Stimulated activated naive B cell treated with anti-CD40 and anti-IgM and Interleukin-4, amounts not matched to agents 10 μg/mL and 1 μg/mL and 100 μg/mL, for 72 hours (primary cell): ENCODE data around the gene MSN.
"Not testable (repeated sequence)": the region's sequence is repeated elsewhere in the genome, so short reads cannot be mapped to it uniquely, and the experiment has no call there.

Source experiments
- ATAC-seq, 2 donors: fragments of 150-1000 bp; cut with Tn5 transposase; replicated peaks; 2 replicates each; pipeline ENCODE4 v1.10.0; 2021; ENCODE audit warnings: moderate library complexity in 1 of 2
- DNase-seq: peaks from one replicate; pipeline ENCODE4 v3.0.0; 2021
- H3K27ac Mint-ChIP-seq: one replicate; pipeline ENCODE4 v1.8.0; 2022; ENCODE audit warnings: mild to moderate bottlenecking, mixed read lengths
- H3K27me3 Mint-ChIP-seq, 2 donors: one replicate each; pipeline ENCODE4 v1.8.0; 2022; ENCODE audit warnings: mixed read lengths in 2 of 2
- H3K36me3 Mint-ChIP-seq, 2 donors: one replicate each; pipeline ENCODE4 v1.8.0; 2022; ENCODE audit warnings: mixed read lengths in 2 of 2, mild to moderate bottlenecking in 1 of 2
- H3K4me1 Mint-ChIP-seq, 2 donors: one replicate each; pipeline ENCODE4 v1.8.0; 2022; ENCODE audit warnings: mixed read lengths in 2 of 2, mild to moderate bottlenecking in 1 of 2
- H3K4me3 Mint-ChIP-seq, 2 donors: one replicate each; pipeline ENCODE4 v1.8.0; 2022; ENCODE audit warnings: mild to moderate bottlenecking in 2 of 2, mixed read lengths in 2 of 2, moderate library complexity in 1 of 2
- H3K9me3 Mint-ChIP-seq, 2 donors: one replicate each; pipeline ENCODE4 v1.8.0; 2022; ENCODE audit warnings: mixed read lengths in 2 of 2, mild to moderate bottlenecking in 1 of 2

The MSN gene

GRCh38 chrX:65667503-65668376, at the start of gene MSN:
Gene MSN (plus strand): TSS chrX:65667654. CDS start chrX:65667842, 188 bp downstream.
- ATAC-seq (peak; percentile 74 to 82), DNase-seq (peak; percentile 67)
- H3K27me3 Mint-ChIP-seq = no peaks in the 10 kb centered on the region
- H3K9me3 Mint-ChIP-seq = no peaks in the 10 kb centered on the region
- peak within 1 kb of the TSS; percentile 93 to 94 for H3K4me3 Mint-ChIP-seq
- peaks cover 23 to 27% of the 10 kb centered on the region in 2 donors for H3K36me3 Mint-ChIP-seq
- peaks cover 31 to 35% of the 10 kb centered on the region in 2 donors for H3K4me1 Mint-ChIP-seq
- H3K27ac Mint-ChIP-seq = peak within 1 kb of the TSS; percentile 97

GRCh38 chrX:65620096-65620705, 47.3 kb upstream of the MSN start:
- not testable (repeated sequence) for H3K4me3 Mint-ChIP-seq, H3K27ac Mint-ChIP-seq, H3K4me1 Mint-ChIP-seq, H3K36me3 Mint-ChIP-seq, H3K9me3 Mint-ChIP-seq, ATAC-seq, H3K27me3 Mint-ChIP-seq, DNase-seq

GRCh38 chrX:65630771-65631170, 36.7 kb upstream of the MSN start:
- Mint-ChIP-seq H3K4me1 (peaks cover 5 to 8% of the 10 kb centered on the region in 2 donors), H3K9me3 (peaks cover 3 to 18% of the 10 kb centered on the region in 2 donors), H3K27me3 (peaks cover 0 to 31% of the 10 kb centered on the region in 2 donors), H3K4me3 (no peak overlapping the region), H3K36me3 (peaks cover 1 to 16% of the 10 kb centered on the region in 2 donors), H3K27ac (no peak overlapping the region)
- DNase-seq = no peak
- ATAC-seq = no peak

- Mint-ChIP-seq H3K27me3 (peaks cover 0 to 14% of the 10 kb centered on the region in 2 donors), H3K9me3 (peaks cover 3 to 7% of the 10 kb centered on the region in 2 donors), H3K4me3 (no peak overlapping the region), H3K36me3 (peaks cover 0 to 6% of the 10 kb centered on the region in 2 donors), H3K4me1 (peaks cover 5 to 8% of the 10 kb centered on the region in 2 donors), H3K27ac (no peak overlapping the region)
- DNase-seq = no peak
- ATAC-seq = no peak
These were observed 33.6 kb upstream of the MSN start for GRCh38 chrX:65633826-65634225.

DNA sequence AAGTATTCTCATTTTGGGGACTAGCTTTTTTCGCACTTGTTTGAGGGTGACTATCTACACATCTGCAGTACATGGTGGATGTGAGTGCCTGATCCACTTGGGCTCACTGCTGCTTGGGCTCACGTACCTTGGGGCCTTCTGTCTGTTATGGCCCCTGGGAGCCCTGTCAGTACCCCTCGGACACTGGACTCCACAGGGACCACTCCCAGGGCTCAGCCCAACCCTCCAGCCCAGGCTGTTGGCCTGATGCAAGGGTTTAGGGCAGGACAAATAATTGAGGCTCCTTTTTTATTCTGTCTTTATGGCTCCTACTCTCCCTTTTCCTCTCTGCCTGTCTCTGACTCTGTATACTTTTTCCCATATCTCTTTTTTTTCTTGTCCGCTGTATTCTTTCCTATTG, 32.7 kb upstream of the MSN start:
- ATAC-seq (no peak), DNase-seq (no peak)
- Mint-ChIP-seq H3K27ac (no peak overlapping the region), H3K9me3 (no peaks in the 10 kb centered on the region), H3K27me3 (peaks cover 0 to 14% of the 10 kb centered on the region in 2 donors), H3K36me3 (no peaks in the 10 kb centered on the region), H3K4me3 (no peak overlapping the region), H3K4me1 (peaks cover 5 to 8% of the 10 kb centered on the region in 2 donors)

DNA sequence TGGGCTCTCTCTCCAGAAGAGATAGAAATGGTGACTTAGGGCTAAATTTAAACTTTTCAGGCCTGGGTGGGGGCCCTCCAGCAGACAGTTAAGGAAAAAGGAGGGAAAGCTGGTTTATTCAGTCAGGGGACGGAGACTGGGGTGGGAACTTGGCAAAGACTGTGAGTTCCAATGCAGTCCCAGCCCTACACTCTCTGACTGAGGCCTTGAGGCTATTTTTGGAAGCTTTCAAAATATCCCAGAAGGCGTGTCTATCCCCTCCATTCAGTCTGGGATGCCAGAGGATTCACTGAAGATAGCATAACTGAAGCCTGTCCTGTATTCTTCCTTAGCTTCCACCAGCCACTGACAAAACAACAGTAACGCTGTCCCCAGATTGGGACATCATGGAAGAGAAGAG, 32.1 kb upstream of the MSN start:
- Mint-ChIP-seq H3K36me3 (no peaks in the 10 kb centered on the region), H3K4me1 (peaks cover 5 to 8% of the 10 kb centered on the region in 2 donors), H3K4me3 (no peak overlapping the region), H3K9me3 (no peaks in the 10 kb centered on the region), H3K27ac (no peak overlapping the region), H3K27me3 (peaks cover 0 to 14% of the 10 kb centered on the region in 2 donors)
- DNase-seq (no peak), ATAC-seq (no peak)

DNA sequence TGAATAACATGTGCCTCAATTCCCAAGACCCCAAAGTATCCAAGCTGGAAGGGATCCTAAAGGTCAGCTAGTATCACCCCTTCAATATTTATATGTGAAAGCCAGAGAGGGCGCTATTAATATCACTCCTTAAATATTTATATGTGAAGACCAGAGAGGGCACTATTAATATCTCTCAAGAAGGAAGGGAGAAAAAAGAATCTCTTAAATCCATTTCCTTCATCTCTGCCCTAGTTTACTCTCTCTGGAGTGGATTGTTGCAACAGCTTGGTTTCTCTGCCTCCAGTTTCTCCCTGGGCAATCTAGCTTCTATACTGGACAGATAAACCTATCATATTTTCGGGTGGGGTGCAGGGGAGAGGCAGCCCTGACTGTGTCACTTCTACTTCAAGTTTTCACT, 31.6 kb upstream of the MSN start:
- Mint-ChIP-seq H3K27me3 (peaks cover 0 to 10% of the 10 kb centered on the region in 2 donors), H3K27ac (no peak overlapping the region), H3K36me3 (no peaks in the 10 kb centered on the region), H3K4me3 (no peak overlapping the region), H3K4me1 (peaks cover 5 to 8% of the 10 kb centered on the region in 2 donors), H3K9me3 (no peaks in the 10 kb centered on the region)
- ATAC-seq = no peak
- no peak for DNase-seq

- DNase-seq, H3K4me1 Mint-ChIP-seq, H3K36me3 Mint-ChIP-seq, H3K27ac Mint-ChIP-seq, H3K9me3 Mint-ChIP-seq, ATAC-seq, H3K4me3 Mint-ChIP-seq, H3K27me3 Mint-ChIP-seq: not testable (repeated sequence)
These were observed 31.2 kb upstream of the MSN start for GRCh38 chrX:65636261-65636660.

DNA sequence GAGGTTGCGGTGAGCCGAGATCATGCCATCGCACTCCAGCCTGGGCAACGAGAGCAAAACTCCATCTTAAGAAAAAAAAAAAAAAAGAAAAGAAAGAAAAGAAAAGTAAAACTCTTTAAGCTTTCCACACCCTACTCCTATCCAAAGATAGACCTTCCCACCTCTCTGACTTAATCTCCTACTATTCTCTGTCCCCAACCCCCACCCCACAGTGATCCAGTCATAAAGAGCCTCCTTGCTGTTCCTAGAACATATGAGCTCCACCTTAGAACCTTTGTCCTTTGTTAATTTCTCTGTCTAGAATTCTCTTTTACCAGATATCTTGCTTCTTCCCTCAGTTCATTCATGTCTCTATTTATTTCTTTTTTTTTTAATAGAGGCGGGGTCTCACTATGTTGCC, 30.1 kb upstream of the MSN start:
- H3K4me1 Mint-ChIP-seq = peaks cover 3 to 8% of the 10 kb centered on the region in 2 donors
- no peak overlapping the region for H3K27ac Mint-ChIP-seq

DNA sequence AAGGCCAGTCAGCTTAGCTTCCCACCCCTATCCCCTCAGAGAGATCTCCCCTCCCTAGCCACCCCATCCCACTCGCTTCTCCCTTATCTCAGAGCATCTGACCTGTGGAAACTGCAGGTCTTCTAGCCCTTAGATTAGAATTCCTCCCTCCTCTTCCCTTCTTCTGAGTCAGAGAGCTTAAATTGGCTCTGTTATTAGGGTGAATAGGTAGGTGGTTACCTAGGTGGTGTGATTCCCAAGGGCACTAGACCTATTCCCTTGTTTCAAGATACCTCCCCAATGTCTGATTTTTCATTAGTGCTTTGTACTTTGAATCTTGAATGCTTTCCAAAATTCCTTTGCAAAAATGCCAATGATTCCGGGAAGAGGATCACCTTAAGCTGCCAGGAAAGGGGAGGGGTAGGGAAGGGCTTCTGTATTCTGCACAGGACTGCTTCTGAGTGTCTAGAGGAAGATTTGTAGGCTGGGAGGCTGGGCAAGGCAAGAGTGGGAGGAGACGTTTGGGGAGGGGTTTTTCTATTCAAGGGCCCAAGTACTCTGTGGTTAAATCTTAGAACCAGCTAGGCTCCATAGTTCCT, 24.5 kb upstream of the MSN start:
- no peaks in the 10 kb centered on the region for H3K9me3 Mint-ChIP-seq
- peaks cover 13 to 14% of the 10 kb centered on the region in 2 donors for H3K4me1 Mint-ChIP-seq
- no peak for DNase-seq
- no peaks in the 10 kb centered on the region for H3K36me3 Mint-ChIP-seq
- H3K27ac Mint-ChIP-seq = no peak overlapping the region
- ATAC-seq = no peak
- H3K27me3 Mint-ChIP-seq = no peaks in the 10 kb centered on the region
- no peak overlapping the region for H3K4me3 Mint-ChIP-seq

More for the DNA sequence above, 30.1 kb upstream of the MSN start:
- Mint-ChIP-seq H3K36me3 (no peaks in the 10 kb centered on the region), H3K27me3 (peaks cover 0 to 5% of the 10 kb centered on the region in 2 donors), H3K4me3 (no peak overlapping the region), H3K9me3 (no peaks in the 10 kb centered on the region)
- no peak for DNase-seq
- ATAC-seq = no peak

GRCh38 chrX:65643531-65644052, 23.9 kb upstream of the MSN start:
- H3K4me1 Mint-ChIP-seq = peaks cover 13 to 14% of the 10 kb centered on the region in 2 donors
- no peaks in the 10 kb centered on the region for H3K36me3 Mint-ChIP-seq
- H3K4me3 Mint-ChIP-seq = no peak overlapping the region
- H3K27ac Mint-ChIP-seq = no peak overlapping the region
- DNase-seq = no peak
- no peaks in the 10 kb centered on the region for H3K9me3 Mint-ChIP-seq
- H3K27me3 Mint-ChIP-seq = no peaks in the 10 kb centered on the region
- no peak for ATAC-seq

DNA sequence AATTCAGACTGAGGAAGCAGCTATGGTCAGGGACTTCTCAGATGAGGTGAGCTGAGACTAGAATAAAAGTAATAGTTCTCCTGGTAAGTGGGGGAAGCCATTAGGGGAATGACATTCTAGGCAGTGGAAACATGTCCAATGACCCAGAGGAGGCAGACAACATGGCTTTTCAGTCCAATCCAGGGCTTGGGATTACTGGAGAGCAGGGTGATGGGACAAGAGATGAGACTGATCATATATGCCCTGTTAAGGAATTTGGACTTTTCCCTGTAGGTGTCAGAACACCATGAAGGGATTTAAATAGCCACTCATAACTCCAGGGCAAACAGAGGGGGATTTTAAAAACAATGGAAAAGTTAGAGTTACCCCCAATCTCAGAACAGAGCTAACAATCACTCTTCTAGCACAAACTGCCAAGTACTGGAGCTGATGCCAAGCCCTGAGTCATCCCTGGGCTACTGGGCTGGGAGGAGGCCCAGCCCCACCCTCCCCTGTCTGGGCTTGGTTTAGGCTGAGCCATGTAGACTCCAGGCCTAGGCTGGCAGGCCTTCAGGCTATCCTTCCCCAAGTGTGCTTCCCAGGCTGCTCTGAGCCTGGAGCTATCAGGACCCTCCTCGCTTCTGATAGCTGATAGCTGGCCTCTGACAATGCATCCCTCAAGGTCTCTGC, 22.7 kb upstream of the MSN start:
- Mint-ChIP-seq H3K27me3 (no peaks in the 10 kb centered on the region), H3K9me3 (no peaks in the 10 kb centered on the region), H3K4me3 (no peak overlapping the region), H3K36me3 (no peaks in the 10 kb centered on the region), H3K4me1 (peaks cover 13 to 14% of the 10 kb centered on the region in 2 donors), H3K27ac (no peak overlapping the region)
- DNase-seq (no peak), ATAC-seq (peak in 1 of 2 donors; percentile 36)

DNA sequence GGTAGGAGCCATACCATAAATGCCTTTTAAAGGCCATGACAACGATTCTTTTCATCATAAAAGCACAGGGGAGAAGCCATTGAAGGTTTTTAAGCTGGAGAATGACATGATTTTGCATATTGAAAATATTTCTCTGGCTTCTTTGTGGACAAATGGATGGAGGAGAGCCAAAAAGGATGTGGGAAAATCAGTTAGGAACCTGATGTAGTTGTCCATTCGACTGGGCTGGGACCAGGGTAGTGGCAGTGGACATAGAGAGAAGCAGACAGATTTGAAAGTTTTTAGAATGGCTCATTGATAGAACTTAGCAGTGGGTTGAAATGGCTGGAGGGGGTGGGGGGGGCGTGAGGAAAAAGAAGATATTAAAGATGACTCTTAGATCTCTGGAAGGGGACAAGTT, 19.7 kb upstream of the MSN start:
- DNase-seq (no peak), ATAC-seq (no peak)
- no peaks in the 10 kb centered on the region for H3K36me3 Mint-ChIP-seq
- H3K9me3 Mint-ChIP-seq = peaks cover 0 to 1% of the 10 kb centered on the region in 2 donors
- peaks cover 13 to 14% of the 10 kb centered on the region in 2 donors for H3K4me1 Mint-ChIP-seq
- H3K27me3 Mint-ChIP-seq = no peaks in the 10 kb centered on the region
- no peak overlapping the region for H3K4me3 Mint-ChIP-seq
- H3K27ac Mint-ChIP-seq = no peak overlapping the region

- H3K9me3 Mint-ChIP-seq = peaks cover 0 to 1% of the 10 kb centered on the region in 2 donors
- ATAC-seq (no peak), DNase-seq (no peak)
- H3K4me3 Mint-ChIP-seq = no peak overlapping the region
- no peak overlapping the region for H3K27ac Mint-ChIP-seq
- H3K27me3 Mint-ChIP-seq = peaks cover 0 to 4% of the 10 kb centered on the region in 2 donors
- peaks cover 11 to 12% of the 10 kb centered on the region in 2 donors for H3K4me1 Mint-ChIP-seq
- no peaks in the 10 kb centered on the region for H3K36me3 Mint-ChIP-seq
These were observed 15.4 kb upstream of the MSN start for GRCh38 chrX:65652098-65652497.
